GM23338 (cell line): ENCODE data around the gene LTBP3. TPM values are rescaled to one million over a fixed set of nuclear protein-coding genes. Genes with fewer than 3 reads are reported as not detected.

Experiments used
- ATAC-seq: fragments of 200-7000 bp; cut with Tn5 transposase; 3 replicates; pipeline ENCODE4 v1.9.1; 2020
- DNase-seq: peaks from one replicate; pipeline ENCODE4 v3.0.0-alpha.2; 2015; ENCODE audit warnings: low spot score
- H2AFZ ChIP-seq: fragments of 200-600 bp; sonication (generic); 2 replicates; pipeline ENCODE4 v1.8.0; 2016; ENCODE audit warnings: antibody characterized with exemption, mild to moderate bottlenecking, moderate library complexity
- H3F3A ChIP-seq: fragments of 200-600 bp; sonication (generic); replicated peaks from 2 replicates; pipeline ENCODE4 v1.8.0; 2017; ENCODE audit warnings: antibody characterized with exemption, mixed run types, low read depth
- H3K27ac ChIP-seq: fragments of 200-600 bp; sonication (generic); 2 replicates; pipeline ENCODE4 v1.6.1; 2016; ENCODE audit warnings: low read depth
- H3K27me3 ChIP-seq: fragments of 200-600 bp; sonication (generic); 2 replicates; pipeline ENCODE4 v1.8.0; 2016; ENCODE audit warnings: mild to moderate bottlenecking, mixed run types, moderate library complexity; ENCODE audit not compliant: insufficient read depth
- H3K36me3 ChIP-seq: fragments of 200-600 bp; sonication (generic); 2 replicates; pipeline ENCODE4 v1.8.0; 2016; ENCODE audit warnings: mild to moderate bottlenecking; ENCODE audit not compliant: insufficient read depth
- H3K4me1 ChIP-seq: fragments of 200-600 bp; sonication (generic); 2 replicates; pipeline ENCODE4 v1.8.0; 2016; ENCODE audit warnings: mild to moderate bottlenecking, moderate library complexity; ENCODE audit not compliant: insufficient read depth
- H3K4me2 ChIP-seq: fragments of 200-600 bp; sonication (generic); 2 replicates; pipeline ENCODE4 v1.7.1; 2017; ENCODE audit warnings: mixed run types
- H3K4me3 ChIP-seq: fragments of 200-600 bp; sonication (generic); 2 replicates; pipeline ENCODE4 v1.6.1; 2016; ENCODE audit warnings: mixed run types
- H3K79me2 ChIP-seq: fragments of 200-600 bp; sonication (generic); replicated peaks from 2 replicates; pipeline ENCODE4 v1.8.0; 2017; ENCODE audit warnings: mild to moderate bottlenecking; ENCODE audit not compliant: insufficient read depth
- H3K9me2 ChIP-seq: fragments of 200-600 bp; sonication (generic); 2 replicates; pipeline ENCODE4 v1.8.0; 2017; ENCODE audit not compliant: insufficient read depth
- H4K20me1 ChIP-seq: fragments of 200-600 bp; sonication (generic); replicated peaks from 2 replicates; pipeline ENCODE4 v1.8.0; 2017; ENCODE audit warnings: mild to moderate bottlenecking; ENCODE audit not compliant: insufficient read depth
- H3K27ac Mint-ChIP-seq: 2 replicates; pipeline ENCODE4 v1.8.0; 2020; ENCODE audit warnings: inconsistent platforms, mild to moderate bottlenecking, moderate library complexity, mixed read lengths
- H3K27me3 Mint-ChIP-seq: 3 replicates; pipeline ENCODE4 v1.8.0; 2022; ENCODE audit warnings: low read depth, mild to moderate bottlenecking, moderate library complexity, mixed read lengths, inconsistent platforms; ENCODE audit not compliant: insufficient read depth, poor library complexity
- H3K36me3 Mint-ChIP-seq: 3 replicates; pipeline ENCODE4 v1.8.0; 2021; ENCODE audit warnings: low read depth, mild to moderate bottlenecking, inconsistent platforms, moderate library complexity, mixed read lengths
- H3K4me1 Mint-ChIP-seq: 3 replicates; pipeline ENCODE4 v1.8.0; 2020; ENCODE audit warnings: mild to moderate bottlenecking, inconsistent platforms, mixed read lengths
- H3K4me3 Mint-ChIP-seq: 3 replicates; pipeline ENCODE4 v1.8.0; 2021; ENCODE audit warnings: moderate library complexity, mild to moderate bottlenecking, inconsistent platforms, mixed read lengths
- H3K9me3 Mint-ChIP-seq: 3 replicates; pipeline ENCODE4 v1.8.0; 2020; ENCODE audit warnings: moderate library complexity, mild to moderate bottlenecking, inconsistent platforms, mixed read lengths
- CREB1 ChIP-seq: fragments of 250-450 bp; sonication (Bioruptor Pico); IDR thresholded peaks from 2 replicates; pipeline ENCODE4 v1.5.0; 2020; ENCODE audit warnings: low read depth, mild to moderate bottlenecking, moderate library complexity
- CTCF ChIP-seq, 2 experiments: fragments of 200-600 bp in 1 of 2; sonication (generic) in 1 of 2; conservative IDR thresholded peaks; 2 replicates each; pipeline versions ENCODE4 v1.5.1 to v1.6.1; 2016 to 2017; ENCODE audit warnings: antibody characterized with exemption in 2 of 2, low read depth in 2 of 2, mild to moderate bottlenecking in 2 of 2, moderate library complexity in 1 of 2
- EZH2 ChIP-seq: fragments of 200-600 bp; sonication (generic); IDR thresholded peaks from one replicate; pipeline ENCODE4 v1.8.0; 2017; ENCODE audit warnings: antibody characterized with exemption, mild to moderate bottlenecking, low read depth; ENCODE audit not compliant: unreplicated experiment
- EZH2phosphoT487 ChIP-seq: fragments of 200-600 bp; sonication (generic); IDR thresholded peaks from one replicate; pipeline ENCODE4 v1.8.1; 2018; ENCODE audit warnings: antibody characterized with exemption; ENCODE audit not compliant: unreplicated experiment
- JUNB ChIP-seq: IDR thresholded peaks from one replicate; pipeline ENCODE4 v1.6.1; 2016; ENCODE audit warnings: antibody characterized with exemption; ENCODE audit not compliant: unreplicated experiment
- NANOG ChIP-seq: IDR thresholded peaks from 2 replicates; pipeline ENCODE4 v1.6.1; 2016; ENCODE audit warnings: antibody characterized with exemption, borderline replicate concordance
- POLR2AphosphoS5 ChIP-seq: IDR thresholded peaks from 2 replicates; pipeline ENCODE4 v1.6.1; 2016; ENCODE audit warnings: antibody characterized with exemption, low read depth
- STAT1 ChIP-seq: IDR thresholded peaks from one replicate; pipeline ENCODE4 v1.6.1; 2016; ENCODE audit warnings: antibody characterized with exemption; ENCODE audit not compliant: unreplicated experiment
- ZNF114 ChIP-seq: fragments of 250-450 bp; sonication (Bioruptor Pico); IDR thresholded peaks from 2 replicates; pipeline ENCODE4 v1.5.0; 2020; ENCODE audit warnings: mild to moderate bottlenecking, moderate library complexity
- ZNF331 ChIP-seq: fragments of 250-450 bp; sonication (Bioruptor Pico); IDR thresholded peaks from 2 replicates; pipeline ENCODE4 v1.5.0; 2020; ENCODE audit warnings: low read depth, mild to moderate bottlenecking, moderate library complexity
- polyA plus RNA-seq: library from polyadenylated mRNA; unstranded; fragments of >200 nt; fragmentation: Nextera tagmentation; extraction: Ambion mirVana; gene quantifications from 2 replicates; pipeline ENCODE4 v1.2.1, GENCODE V29; 2016
- total RNA-seq: library from RNA; depleted of rRNA; stranded (reverse); fragments of >200 nt; shearing (Covaris generic); gene quantifications from 2 replicates; pipeline ENCODE4 v1.2.3, GENCODE V29; 2014
- TF ChIP-seq, protein P1 (sequence below): IDR thresholded peaks from one replicate; pipeline ENCODE4 v1.6.1; 2018; ENCODE audit warnings: antibody characterized with exemption; ENCODE audit not compliant: unreplicated experiment
- TF ChIP-seq, protein P2 (sequence below): fragments of 250-450 bp; sonication (Bioruptor Pico); IDR thresholded peaks from 2 replicates; pipeline ENCODE4 v1.5.0; 2020; ENCODE audit warnings: mild to moderate bottlenecking, moderate library complexity
- TF ChIP-seq, protein P3 (sequence below): IDR thresholded peaks from 2 replicates; pipeline ENCODE4 v1.6.1; 2016; ENCODE audit warnings: antibody characterized with exemption

Gene LTBP3
- total and polyA plus RNA-seq, 2 experiments from 2014 or later: 9.5 to 29.2 TPM

GRCh38 chr11:65492387-65492636 is 65.8 kb downstream of the LTBP3 start:
- H3K9me3 Mint-ChIP-seq: no peaks in the 10 kb centered on the region; the same call in 2 of the 3 replicates
- peak overlapping the region; percentile 46; the same call in 1 of the 2 replicates for H3K27ac ChIP-seq
- no peak overlapping the region for H2AFZ ChIP-seq
- no peaks in the 10 kb centered on the region for H4K20me1 ChIP-seq
- H3K27ac Mint-ChIP-seq: peak overlapping the region; percentile 70
- DNase-seq (no peak), ATAC-seq (no peak)
- H3K4me3 Mint-ChIP-seq: peak overlapping the region; percentile 5; the same call in 1 of the 3 replicates
- no peaks in the 10 kb centered on the region; the same call in 1 of the 2 replicates for H3K79me2 ChIP-seq
- no peaks in the 10 kb centered on the region for H3K36me3 ChIP-seq
- peak overlapping the region; percentile 22; the same call in 1 of the 2 replicates for H3K4me2 ChIP-seq
- H3K27me3 ChIP-seq: no peaks in the 10 kb centered on the region
- H3F3A ChIP-seq: peaks cover 10% of the 10 kb centered on the region
- no peaks in the 10 kb centered on the region for H3K36me3 Mint-ChIP-seq
- H3K4me1 ChIP-seq: peaks cover 71% of the 10 kb centered on the region
- TF ChIP-seq NANOG: no peak
- TF ChIP-seq, protein P1, sequence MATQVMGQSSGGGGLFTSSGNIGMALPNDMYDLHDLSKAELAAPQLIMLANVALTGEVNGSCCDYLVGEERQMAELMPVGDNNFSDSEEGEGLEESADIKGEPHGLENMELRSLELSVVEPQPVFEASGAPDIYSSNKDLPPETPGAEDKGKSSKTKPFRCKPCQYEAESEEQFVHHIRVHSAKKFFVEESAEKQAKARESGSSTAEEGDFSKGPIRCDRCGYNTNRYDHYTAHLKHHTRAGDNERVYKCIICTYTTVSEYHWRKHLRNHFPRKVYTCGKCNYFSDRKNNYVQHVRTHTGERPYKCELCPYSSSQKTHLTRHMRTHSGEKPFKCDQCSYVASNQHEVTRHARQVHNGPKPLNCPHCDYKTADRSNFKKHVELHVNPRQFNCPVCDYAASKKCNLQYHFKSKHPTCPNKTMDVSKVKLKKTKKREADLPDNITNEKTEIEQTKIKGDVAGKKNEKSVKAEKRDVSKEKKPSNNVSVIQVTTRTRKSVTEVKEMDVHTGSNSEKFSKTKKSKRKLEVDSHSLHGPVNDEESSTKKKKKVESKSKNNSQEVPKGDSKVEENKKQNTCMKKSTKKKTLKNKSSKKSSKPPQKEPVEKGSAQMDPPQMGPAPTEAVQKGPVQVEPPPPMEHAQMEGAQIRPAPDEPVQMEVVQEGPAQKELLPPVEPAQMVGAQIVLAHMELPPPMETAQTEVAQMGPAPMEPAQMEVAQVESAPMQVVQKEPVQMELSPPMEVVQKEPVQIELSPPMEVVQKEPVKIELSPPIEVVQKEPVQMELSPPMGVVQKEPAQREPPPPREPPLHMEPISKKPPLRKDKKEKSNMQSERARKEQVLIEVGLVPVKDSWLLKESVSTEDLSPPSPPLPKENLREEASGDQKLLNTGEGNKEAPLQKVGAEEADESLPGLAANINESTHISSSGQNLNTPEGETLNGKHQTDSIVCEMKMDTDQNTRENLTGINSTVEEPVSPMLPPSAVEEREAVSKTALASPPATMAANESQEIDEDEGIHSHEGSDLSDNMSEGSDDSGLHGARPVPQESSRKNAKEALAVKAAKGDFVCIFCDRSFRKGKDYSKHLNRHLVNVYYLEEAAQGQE: no peak
- TF ChIP-seq POLR2AphosphoS5: no peak
- TF ChIP-seq EZH2phosphoT487: no peak
- no peak for TF ChIP-seq CREB1 (CRISPR knock-in tag)
- TF ChIP-seq, protein P2, sequence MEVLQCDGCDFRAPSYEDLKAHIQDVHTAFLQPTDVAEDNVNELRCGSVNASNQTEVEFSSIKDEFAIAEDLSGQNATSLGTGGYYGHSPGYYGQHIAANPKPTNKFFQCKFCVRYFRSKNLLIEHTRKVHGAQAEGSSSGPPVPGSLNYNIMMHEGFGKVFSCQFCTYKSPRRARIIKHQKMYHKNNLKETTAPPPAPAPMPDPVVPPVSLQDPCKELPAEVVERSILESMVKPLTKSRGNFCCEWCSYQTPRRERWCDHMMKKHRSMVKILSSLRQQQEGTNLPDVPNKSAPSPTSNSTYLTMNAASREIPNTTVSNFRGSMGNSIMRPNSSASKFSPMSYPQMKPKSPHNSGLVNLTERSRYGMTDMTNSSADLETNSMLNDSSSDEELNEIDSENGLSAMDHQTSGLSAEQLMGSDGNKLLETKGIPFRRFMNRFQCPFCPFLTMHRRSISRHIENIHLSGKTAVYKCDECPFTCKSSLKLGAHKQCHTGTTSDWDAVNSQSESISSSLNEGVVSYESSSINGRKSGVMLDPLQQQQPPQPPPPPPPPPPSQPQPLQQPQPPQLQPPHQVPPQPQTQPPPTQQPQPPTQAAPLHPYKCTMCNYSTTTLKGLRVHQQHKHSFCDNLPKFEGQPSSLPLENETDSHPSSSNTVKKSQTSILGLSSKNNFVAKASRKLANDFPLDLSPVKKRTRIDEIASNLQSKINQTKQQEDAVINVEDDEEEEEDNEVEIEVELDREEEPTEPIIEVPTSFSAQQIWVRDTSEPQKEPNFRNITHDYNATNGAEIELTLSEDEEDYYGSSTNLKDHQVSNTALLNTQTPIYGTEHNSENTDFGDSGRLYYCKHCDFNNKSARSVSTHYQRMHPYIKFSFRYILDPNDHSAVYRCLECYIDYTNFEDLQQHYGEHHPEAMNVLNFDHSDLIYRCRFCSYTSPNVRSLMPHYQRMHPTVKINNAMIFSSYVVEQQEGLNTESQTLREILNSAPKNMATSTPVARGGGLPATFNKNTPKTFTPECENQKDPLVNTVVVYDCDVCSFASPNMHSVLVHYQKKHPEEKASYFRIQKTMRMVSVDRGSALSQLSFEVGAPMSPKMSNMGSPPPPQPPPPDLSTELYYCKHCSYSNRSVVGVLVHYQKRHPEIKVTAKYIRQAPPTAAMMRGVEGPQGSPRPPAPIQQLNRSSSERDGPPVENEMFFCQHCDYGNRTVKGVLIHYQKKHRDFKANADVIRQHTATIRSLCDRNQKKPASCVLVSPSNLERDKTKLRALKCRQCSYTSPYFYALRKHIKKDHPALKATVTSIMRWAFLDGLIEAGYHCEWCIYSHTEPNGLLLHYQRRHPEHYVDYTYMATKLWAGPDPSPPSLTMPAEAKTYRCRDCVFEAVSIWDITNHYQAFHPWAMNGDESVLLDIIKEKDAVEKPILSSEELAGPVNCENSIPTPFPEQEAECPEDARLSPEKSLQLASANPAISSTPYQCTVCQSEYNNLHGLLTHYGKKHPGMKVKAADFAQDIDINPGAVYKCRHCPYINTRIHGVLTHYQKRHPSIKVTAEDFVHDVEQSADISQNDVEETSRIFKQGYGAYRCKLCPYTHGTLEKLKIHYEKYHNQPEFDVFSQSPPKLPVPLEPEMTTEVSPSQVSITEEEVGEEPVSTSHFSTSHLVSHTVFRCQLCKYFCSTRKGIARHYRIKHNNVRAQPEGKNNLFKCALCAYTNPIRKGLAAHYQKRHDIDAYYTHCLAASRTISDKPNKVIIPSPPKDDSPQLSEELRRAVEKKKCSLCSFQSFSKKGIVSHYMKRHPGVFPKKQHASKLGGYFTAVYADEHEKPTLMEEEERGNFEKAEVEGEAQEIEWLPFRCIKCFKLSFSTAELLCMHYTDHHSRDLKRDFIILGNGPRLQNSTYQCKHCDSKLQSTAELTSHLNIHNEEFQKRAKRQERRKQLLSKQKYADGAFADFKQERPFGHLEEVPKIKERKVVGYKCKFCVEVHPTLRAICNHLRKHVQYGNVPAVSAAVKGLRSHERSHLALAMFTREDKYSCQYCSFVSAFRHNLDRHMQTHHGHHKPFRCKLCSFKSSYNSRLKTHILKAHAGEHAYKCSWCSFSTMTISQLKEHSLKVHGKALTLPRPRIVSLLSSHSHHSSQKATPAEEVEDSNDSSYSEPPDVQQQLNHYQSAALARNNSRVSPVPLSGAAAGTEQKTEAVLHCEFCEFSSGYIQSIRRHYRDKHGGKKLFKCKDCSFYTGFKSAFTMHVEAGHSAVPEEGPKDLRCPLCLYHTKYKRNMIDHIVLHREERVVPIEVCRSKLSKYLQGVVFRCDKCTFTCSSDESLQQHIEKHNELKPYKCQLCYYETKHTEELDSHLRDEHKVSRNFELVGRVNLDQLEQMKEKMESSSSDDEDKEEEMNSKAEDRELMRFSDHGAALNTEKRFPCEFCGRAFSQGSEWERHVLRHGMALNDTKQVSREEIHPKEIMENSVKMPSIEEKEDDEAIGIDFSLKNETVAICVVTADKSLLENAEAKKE: no peak
- TF ChIP-seq ZNF331 (CRISPR knock-in tag): no peak
- TF ChIP-seq CTCF (conservative IDR thresholded peaks at IDR 0.05; ENCODE audit: low read depth in 2 of 2): no peak
- TF ChIP-seq EZH2: no peak
- TF ChIP-seq, protein P3, sequence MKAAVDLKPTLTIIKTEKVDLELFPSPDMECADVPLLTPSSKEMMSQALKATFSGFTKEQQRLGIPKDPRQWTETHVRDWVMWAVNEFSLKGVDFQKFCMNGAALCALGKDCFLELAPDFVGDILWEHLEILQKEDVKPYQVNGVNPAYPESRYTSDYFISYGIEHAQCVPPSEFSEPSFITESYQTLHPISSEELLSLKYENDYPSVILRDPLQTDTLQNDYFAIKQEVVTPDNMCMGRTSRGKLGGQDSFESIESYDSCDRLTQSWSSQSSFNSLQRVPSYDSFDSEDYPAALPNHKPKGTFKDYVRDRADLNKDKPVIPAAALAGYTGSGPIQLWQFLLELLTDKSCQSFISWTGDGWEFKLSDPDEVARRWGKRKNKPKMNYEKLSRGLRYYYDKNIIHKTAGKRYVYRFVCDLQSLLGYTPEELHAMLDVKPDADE: no peak
- TF ChIP-seq ZNF114 (CRISPR knock-in tag): no peak
- no peak for TF ChIP-seq STAT1
- TF ChIP-seq JUNB: no peak
- no peak overlapping the region for H3K4me3 ChIP-seq
- H3K4me1 Mint-ChIP-seq: peaks cover 79% of the 10 kb centered on the region
- H3K27me3 Mint-ChIP-seq: peaks cover 32% of the 10 kb centered on the region
- no peaks in the 10 kb centered on the region for H3K9me2 ChIP-seq
